Activated CD8-positive, alpha-beta T cell treated with anti-CD3 and anti-CD28 coated beads for 36 hours (primary cell): Measurements from ENCODE around the gene DIP2A. TPM values are rescaled to one million over a fixed set of nuclear protein-coding genes. Genes with fewer than 3 reads are reported as not detected.

ENCODE experiments used
- ATAC-seq: fragments of 200-7000 bp; cut with Tn5 transposase; one replicate; pipeline ENCODE4 v1.10.0; 2021; ENCODE audit warnings: mild to moderate bottlenecking, moderate library complexity
- CTCF ChIA-PET: fragments of 350-600 bp; sonication (Branson Sonifier 250); formaldehyde crosslinking; loops from one replicate; lab custom pipeline; 2021; ENCODE audit warnings: antibody characterized with exemption; lab: Charles Lee
- POLR2A ChIA-PET: fragments of 350-600 bp; sonication (Branson Sonifier 250); formaldehyde crosslinking; loops from one replicate; lab custom pipeline; 2021; ENCODE audit warnings: antibody characterized with exemption; lab: Charles Lee
- DNase-seq: peaks from one replicate; pipeline ENCODE4 v3.0.0-alpha.2; 2020
- H3K27ac Mint-ChIP-seq: one replicate; pipeline ENCODE4 v1.8.0; 2021; ENCODE audit warnings: mild to moderate bottlenecking, mixed read lengths
- H3K27me3 Mint-ChIP-seq: one replicate; pipeline ENCODE4 v1.8.0; 2021; ENCODE audit warnings: mixed read lengths
- H3K36me3 Mint-ChIP-seq: one replicate; pipeline ENCODE4 v1.8.0; 2021; ENCODE audit warnings: low read depth, mixed read lengths
- H3K4me1 Mint-ChIP-seq: one replicate; pipeline ENCODE4 v1.8.0; 2021; ENCODE audit warnings: low read depth, mixed read lengths
- H3K4me3 Mint-ChIP-seq: one replicate; pipeline ENCODE4 v1.8.0; 2021; ENCODE audit warnings: mild to moderate bottlenecking, moderate library complexity, mixed read lengths
- H3K9me3 Mint-ChIP-seq: one replicate; pipeline ENCODE4 v1.8.0; 2021; ENCODE audit warnings: mixed read lengths
- intact Hi-C: fragments of 100-400 bp; cut with micrococcal nuclease; formaldehyde crosslinking; loops from one replicate; pipeline ENCODE4 v1.10.0; 2022
- total RNA-seq, 2 experiments: library from RNA; stranded (reverse); gene quantifications; one replicate each; pipeline ENCODE4 v1.2.3, GENCODE V29; 2021
- TF ChIP-seq, protein P1 (sequence below): fragments of 200-600 bp; IDR thresholded peaks from one replicate; pipeline ENCODE4 v1.8.0; 2022; ENCODE audit warnings: antibody characterized with exemption, mild to moderate bottlenecking

Gene DIP2A
- total RNA-seq, 2 experiments from 2014 or later, result 30.9 to 34.1 TPM

DNA sequence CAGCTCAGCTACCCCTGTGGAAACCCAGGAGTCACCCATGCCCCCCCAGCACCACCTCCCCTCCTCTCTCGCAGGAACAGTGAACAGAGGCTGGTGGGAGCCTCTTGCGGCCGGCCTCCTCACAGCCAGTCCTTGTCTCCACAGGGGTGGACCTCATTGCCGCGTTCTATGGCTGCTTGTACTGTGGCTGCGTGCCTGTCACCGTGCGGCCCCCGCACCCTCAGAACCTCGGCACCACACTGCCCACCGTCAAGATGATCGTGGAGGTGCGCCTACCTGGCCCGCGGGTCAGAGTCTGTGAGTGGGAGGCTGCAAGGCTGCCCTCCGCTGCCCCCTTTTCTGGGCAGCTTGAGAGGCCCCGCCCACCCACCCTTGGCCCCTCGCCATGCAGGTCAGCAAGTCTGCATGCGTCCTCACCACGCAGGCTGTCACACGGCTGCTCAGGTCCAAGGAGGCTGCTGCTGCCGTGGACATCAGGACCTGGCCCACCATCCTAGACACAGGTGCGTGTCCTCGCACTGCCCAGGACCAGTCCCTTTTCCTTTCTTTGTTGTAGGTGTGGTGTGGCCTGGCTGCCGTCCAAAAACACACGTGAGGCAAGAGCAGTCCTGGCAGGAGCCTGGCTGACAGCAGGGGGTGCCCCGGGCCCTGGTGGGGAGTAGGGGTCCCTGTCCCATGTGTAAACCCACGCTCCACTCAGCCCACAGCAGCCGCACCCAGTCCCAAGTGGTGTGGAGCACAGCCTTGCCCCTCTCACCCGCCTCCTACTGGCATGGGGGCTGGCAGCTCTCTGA is 95.9 kb downstream of the DIP2A start:
- Mint-ChIP-seq H3K4me1 (peaks cover 74% of the 10 kb centered on the region), H3K36me3 (peaks cover 29% of the 10 kb centered on the region), H3K9me3 (no peaks in the 10 kb centered on the region), H3K27me3 (no peaks in the 10 kb centered on the region), H3K4me3 (no peak overlapping the region), H3K27ac (no peak overlapping the region)
- POLR2A ChIA-PET, result interaction anchor here (0.6 to 0.7 kb wide), 2 partner anchors 9 to 232 kb away, joined by 3 read pairs; no protein-coding TSS in a partner anchor
- CTCF ChIA-PET, result interaction anchor here (1.3 kb wide), 1 partner anchor 85 kb away, joined by 3 read pairs; no protein-coding TSS in a partner anchor
- no peak for ATAC-seq
- intact Hi-C loops, result no loop called here
- TF ChIP-seq, protein P1, sequence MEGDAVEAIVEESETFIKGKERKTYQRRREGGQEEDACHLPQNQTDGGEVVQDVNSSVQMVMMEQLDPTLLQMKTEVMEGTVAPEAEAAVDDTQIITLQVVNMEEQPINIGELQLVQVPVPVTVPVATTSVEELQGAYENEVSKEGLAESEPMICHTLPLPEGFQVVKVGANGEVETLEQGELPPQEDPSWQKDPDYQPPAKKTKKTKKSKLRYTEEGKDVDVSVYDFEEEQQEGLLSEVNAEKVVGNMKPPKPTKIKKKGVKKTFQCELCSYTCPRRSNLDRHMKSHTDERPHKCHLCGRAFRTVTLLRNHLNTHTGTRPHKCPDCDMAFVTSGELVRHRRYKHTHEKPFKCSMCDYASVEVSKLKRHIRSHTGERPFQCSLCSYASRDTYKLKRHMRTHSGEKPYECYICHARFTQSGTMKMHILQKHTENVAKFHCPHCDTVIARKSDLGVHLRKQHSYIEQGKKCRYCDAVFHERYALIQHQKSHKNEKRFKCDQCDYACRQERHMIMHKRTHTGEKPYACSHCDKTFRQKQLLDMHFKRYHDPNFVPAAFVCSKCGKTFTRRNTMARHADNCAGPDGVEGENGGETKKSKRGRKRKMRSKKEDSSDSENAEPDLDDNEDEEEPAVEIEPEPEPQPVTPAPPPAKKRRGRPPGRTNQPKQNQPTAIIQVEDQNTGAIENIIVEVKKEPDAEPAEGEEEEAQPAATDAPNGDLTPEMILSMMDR, result no peak
- no peak for DNase-seq

DNA sequence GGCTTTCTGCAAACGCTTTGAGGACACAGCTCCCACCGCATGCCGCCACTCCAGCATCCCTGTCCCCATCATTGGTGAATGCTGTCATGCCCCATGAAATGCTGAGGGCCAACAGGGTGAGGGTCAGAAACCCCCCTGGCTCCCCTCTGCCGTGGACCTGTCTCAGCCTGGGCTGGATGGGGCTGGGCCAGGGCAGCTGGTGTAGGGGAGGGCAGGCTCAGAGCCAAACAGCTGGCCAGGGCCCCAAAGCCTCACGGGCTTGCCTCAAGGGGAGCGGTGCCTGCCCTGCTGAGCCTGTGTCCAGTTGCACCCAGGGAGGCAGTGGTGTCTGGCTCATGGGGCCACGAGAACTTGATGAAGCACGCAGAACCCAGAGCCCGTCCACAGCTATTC is 96.5 kb downstream of the DIP2A start:
- TF ChIP-seq, protein P1, result no peak
- no peak overlapping the region for H3K4me3 Mint-ChIP-seq
- no peaks in the 10 kb centered on the region for H3K27me3 Mint-ChIP-seq
- no peaks in the 10 kb centered on the region for H3K9me3 Mint-ChIP-seq
- POLR2A ChIA-PET, result interaction anchor here (0.6 kb wide), 1 partner anchor 232 kb away, joined by 3 read pairs; no protein-coding TSS in a partner anchor
- DNase-seq (no peak), ATAC-seq (no peak)
- intact Hi-C loops, result no loop called here
- CTCF ChIA-PET, result interaction anchor here (1.3 kb wide), 1 partner anchor 84 kb away, joined by 3 read pairs; no protein-coding TSS in a partner anchor
- H3K4me1 Mint-ChIP-seq, result peaks cover 77% of the 10 kb centered on the region
- peaks cover 33% of the 10 kb centered on the region for H3K36me3 Mint-ChIP-seq
- H3K27ac Mint-ChIP-seq, result no peak overlapping the region

DNA sequence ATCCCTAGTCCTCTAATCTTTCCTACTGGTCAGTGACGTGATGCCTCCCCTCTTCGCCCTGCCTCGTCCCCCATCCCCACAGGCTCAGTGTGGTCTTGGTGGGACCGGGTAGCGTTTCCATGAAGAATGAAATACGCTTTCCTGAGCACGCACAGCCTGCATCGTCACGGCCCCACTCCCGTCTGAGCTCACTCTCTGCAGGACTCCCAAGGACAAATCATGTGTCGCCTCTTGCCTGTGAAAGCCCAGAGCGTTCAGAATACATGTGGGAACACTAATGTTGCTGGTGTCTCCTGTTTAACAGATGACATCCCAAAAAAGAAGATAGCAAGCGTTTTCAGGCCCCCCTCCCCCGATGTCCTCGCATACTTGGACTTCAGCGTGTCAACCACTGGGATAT is 97.0 kb downstream of the DIP2A start:
- H3K27me3 Mint-ChIP-seq, result no peaks in the 10 kb centered on the region
- ChIA-PET POLR2A (interaction anchor here (0.6 kb wide), 1 partner anchor 233 kb away, joined by 3 read pairs; no protein-coding TSS in a partner anchor), CTCF (interaction anchor here (1.3 kb wide), 1 partner anchor 84 kb away, joined by 3 read pairs; no protein-coding TSS in a partner anchor)
- H3K4me1 Mint-ChIP-seq, result peaks cover 77% of the 10 kb centered on the region
- peaks cover 33% of the 10 kb centered on the region for H3K36me3 Mint-ChIP-seq
- no peak overlapping the region for H3K27ac Mint-ChIP-seq
- TF ChIP-seq, protein P1, result no peak
- H3K4me3 Mint-ChIP-seq, result no peak overlapping the region
- no peak for ATAC-seq
- DNase-seq, result no peak
- no peaks in the 10 kb centered on the region for H3K9me3 Mint-ChIP-seq
- intact Hi-C loops, result no loop called here

DNA sequence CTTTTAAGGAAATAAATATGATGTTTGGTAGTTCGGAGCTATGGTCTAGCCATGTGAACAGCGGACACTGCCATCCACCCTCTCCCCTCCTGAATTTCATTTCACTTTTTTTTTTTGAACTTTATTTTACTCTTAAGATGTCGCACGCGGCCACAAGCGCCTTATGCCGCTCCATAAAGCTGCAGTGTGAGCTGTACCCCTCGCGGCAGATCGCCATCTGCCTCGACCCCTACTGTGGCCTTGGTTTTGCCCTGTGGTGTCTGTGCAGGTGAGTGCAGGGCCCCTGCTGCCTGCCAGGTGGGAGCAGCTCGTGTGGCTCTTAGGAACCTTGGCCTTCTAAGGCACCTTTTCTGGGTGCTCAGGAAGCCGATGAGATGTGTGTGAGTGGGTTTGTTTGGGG is 98.1 kb downstream of the DIP2A start:
- POLR2A ChIA-PET, result no interaction called here
- TF ChIP-seq, protein P1, result no peak
- H3K27me3 Mint-ChIP-seq, result no peaks in the 10 kb centered on the region
- H3K4me3 Mint-ChIP-seq, result no peak overlapping the region
- intact Hi-C loops, result no loop called here
- ATAC-seq (no peak), DNase-seq (no peak)
- H3K4me1 Mint-ChIP-seq, result peaks cover 77% of the 10 kb centered on the region
- H3K27ac Mint-ChIP-seq, result no peak overlapping the region
- H3K36me3 Mint-ChIP-seq, result peaks cover 42% of the 10 kb centered on the region
- no peaks in the 10 kb centered on the region for H3K9me3 Mint-ChIP-seq
- CTCF ChIA-PET, result no interaction called here

DNA sequence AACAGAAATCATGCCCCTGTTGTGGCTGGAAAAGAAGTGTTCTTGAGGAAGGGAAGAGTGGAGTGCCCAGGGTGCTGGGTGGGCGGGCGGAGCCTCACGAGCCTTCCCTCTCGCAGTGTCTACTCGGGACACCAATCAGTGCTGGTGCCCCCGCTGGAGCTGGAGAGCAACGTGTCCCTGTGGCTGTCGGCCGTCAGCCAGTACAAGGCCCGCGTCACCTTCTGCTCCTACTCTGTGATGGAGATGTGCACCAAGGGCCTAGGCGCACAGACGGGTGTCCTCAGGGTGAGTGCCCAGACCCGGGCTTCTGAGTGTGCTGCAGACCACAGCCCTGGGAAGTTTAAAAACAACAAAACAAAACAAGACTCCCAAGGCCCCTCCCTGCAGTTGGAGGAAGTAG is 98.8 kb downstream of the DIP2A start:
- no peaks in the 10 kb centered on the region for H3K27me3 Mint-ChIP-seq
- intact Hi-C loops, result no loop called here
- CTCF ChIA-PET, result no interaction called here
- POLR2A ChIA-PET, result interaction anchor here (2.2 to 3.5 kb wide), 2 partner anchors 45 to 78 kb away, joined by 4 to 33 read pairs; partner anchors contain the start of gene PRMT2
- ATAC-seq (no peak), DNase-seq (no peak)
- peaks cover 49% of the 10 kb centered on the region for H3K36me3 Mint-ChIP-seq
- TF ChIP-seq, protein P1, result no peak
- peaks cover 78% of the 10 kb centered on the region for H3K4me1 Mint-ChIP-seq
- H3K4me3 Mint-ChIP-seq, result no peak overlapping the region
- no peaks in the 10 kb centered on the region for H3K9me3 Mint-ChIP-seq
- H3K27ac Mint-ChIP-seq, result no peak overlapping the region
